Measurements from ENCODE around the gene CERT1.
"Not testable (repeated sequence)": the region's sequence is repeated elsewhere in the genome, so short reads cannot be mapped to it uniquely, and the experiment has no call there.

CERT1 gene

GRCh38 chr5:75498208-75498777 lies 13.1 kb downstream of the CERT1 start:
- Histone ChIP-seq H3K36me3 (ENCODE audit: insufficient read depth, low read length) (peaks cover 36% of the 10 kb centered on the region), H3K27me3 (ENCODE audit: insufficient read depth, low read length, poor library complexity, severe bottlenecking) (no peaks in the 10 kb centered on the region), H3K9me2 (replicated peaks; ENCODE audit: low read depth, low read length) (no peaks in the 10 kb centered on the region), H3K4me1 (ENCODE audit: insufficient read depth, low read length, poor library complexity, severe bottlenecking) (peaks cover 25% of the 10 kb centered on the region), H3F3A (ENCODE audit: low read depth) (no peaks in the 10 kb centered on the region), H3K4me2 (ENCODE audit: low read depth, low read length, poor library complexity, severe bottlenecking) (no peak overlapping the region), H3K79me2 (ENCODE audit: insufficient read depth, low read length) (peaks cover 47% of the 10 kb centered on the region), H3K4me3 (ENCODE audit: low read length, poor library complexity, severe bottlenecking) (no peak overlapping the region), H3K9ac (ENCODE audit: low read depth, low read length, poor library complexity, severe bottlenecking) (no peak overlapping the region), H4K20me1 (ENCODE audit: insufficient read depth, low read length, poor library complexity, severe bottlenecking) (peaks cover 22% of the 10 kb centered on the region), H3K9me3 (ENCODE audit: insufficient read depth, low read depth, low read length) (0 out of 2 replicates have a peak, but pooled peaks cover 3% of the 10 kb centered on the region), H2AFZ (ENCODE audit: low read length) (no peak overlapping the region)
- TF ChIP-seq CTCF (conservative IDR thresholded peaks at IDR 0.05; ENCODE audit: low read length) (no peak), EZH2phosphoT487 (IDR thresholded peaks at IDR 0.05; ENCODE audit: borderline replicate concordance) (no peak)

DNA sequence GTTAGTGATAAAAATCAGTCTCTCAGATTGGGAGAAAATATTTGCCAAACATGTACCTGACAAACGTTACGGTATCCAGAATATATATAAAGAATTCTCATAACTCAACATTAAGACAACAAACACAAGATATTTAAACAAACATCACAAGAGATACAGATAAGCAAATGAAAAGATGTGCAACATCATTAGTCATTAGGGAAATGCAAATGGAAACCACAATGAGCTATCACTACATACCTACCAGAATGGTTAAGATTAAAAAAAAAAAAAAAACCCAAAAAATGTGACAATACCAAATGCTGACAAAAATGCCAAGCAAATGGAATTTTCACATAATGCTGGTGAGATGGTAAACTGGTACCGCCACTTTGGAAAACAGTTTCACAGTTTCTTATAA lies 15.4 kb downstream of the CERT1 start:
- Histone ChIP-seq H3K9ac (ENCODE audit: low read depth, low read length, poor library complexity, severe bottlenecking) (no peak overlapping the region), H3K9me3 (ENCODE audit: insufficient read depth, low read depth, low read length) (0 out of 2 replicates have a peak, but pooled peaks cover 3% of the 10 kb centered on the region), H3K27me3 (ENCODE audit: insufficient read depth, low read length, poor library complexity, severe bottlenecking) (no peaks in the 10 kb centered on the region), H3F3A (ENCODE audit: low read depth) (0 out of 2 replicates have a peak, but pooled peaks cover 4% of the 10 kb centered on the region), H3K36me3 (ENCODE audit: insufficient read depth, low read length) (peaks cover 47% of the 10 kb centered on the region), H3K4me3 (ENCODE audit: low read length, poor library complexity, severe bottlenecking) (no peak overlapping the region), H3K9me2 (replicated peaks; ENCODE audit: low read depth, low read length) (no peaks in the 10 kb centered on the region), H3K79me2 (ENCODE audit: insufficient read depth, low read length) (peaks cover 27% of the 10 kb centered on the region), H3K4me1 (ENCODE audit: insufficient read depth, low read length, poor library complexity, severe bottlenecking) (peaks cover 14% of the 10 kb centered on the region), H4K20me1 (ENCODE audit: insufficient read depth, low read length, poor library complexity, severe bottlenecking) (peaks cover 12% of the 10 kb centered on the region), H2AFZ (ENCODE audit: low read length) (no peak overlapping the region), H3K4me2 (ENCODE audit: low read depth, low read length, poor library complexity, severe bottlenecking) (no peak overlapping the region)
- TF ChIP-seq EZH2phosphoT487 (IDR thresholded peaks at IDR 0.05; ENCODE audit: borderline replicate concordance) (no peak), CTCF (conservative IDR thresholded peaks at IDR 0.05; ENCODE audit: low read length) (no peak)

DNA sequence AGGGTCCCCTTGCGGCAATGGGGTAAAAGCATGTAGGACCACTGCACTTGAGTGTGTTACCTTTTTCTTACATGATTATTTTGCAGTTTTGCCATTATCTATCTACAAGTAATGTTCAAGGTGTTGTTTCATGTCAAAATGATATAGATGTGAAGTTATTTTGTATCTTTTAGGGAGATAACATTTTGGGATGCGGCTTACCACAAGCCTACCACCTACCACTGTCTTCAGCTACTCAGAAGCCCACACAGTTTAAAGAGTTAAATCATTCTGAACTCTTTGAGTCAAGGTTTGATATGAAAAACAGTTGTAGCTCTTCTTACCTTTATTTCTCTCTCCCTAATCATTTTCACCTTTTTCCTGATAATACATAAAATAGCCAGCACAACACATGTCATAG lies 19.8 kb downstream of the CERT1 start:
- Histone ChIP-seq H3K9me2 (replicated peaks; ENCODE audit: low read depth, low read length) (no peaks in the 10 kb centered on the region), H3K4me2 (ENCODE audit: low read depth, low read length, poor library complexity, severe bottlenecking) (no peak overlapping the region), H3F3A (ENCODE audit: low read depth) (0 out of 2 replicates have a peak, but pooled peaks cover 4% of the 10 kb centered on the region), H3K9ac (ENCODE audit: low read depth, low read length, poor library complexity, severe bottlenecking) (no peak overlapping the region), H3K36me3 (ENCODE audit: insufficient read depth, low read length) (peaks cover 18% of the 10 kb centered on the region), H3K9me3 (ENCODE audit: insufficient read depth, low read depth, low read length) (0 out of 2 replicates have a peak, but pooled peaks cover 6% of the 10 kb centered on the region), H3K4me3 (ENCODE audit: low read length, poor library complexity, severe bottlenecking) (no peak overlapping the region), H2AFZ (ENCODE audit: low read length) (no peak overlapping the region), H3K4me1 (ENCODE audit: insufficient read depth, low read length, poor library complexity, severe bottlenecking) (peaks cover 6% of the 10 kb centered on the region), H3K27me3 (ENCODE audit: insufficient read depth, low read length, poor library complexity, severe bottlenecking) (no peaks in the 10 kb centered on the region), H3K79me2 (ENCODE audit: insufficient read depth, low read length) (peaks cover 23% of the 10 kb centered on the region; the same call in 1 of the 2 replicates), H4K20me1 (ENCODE audit: insufficient read depth, low read length, poor library complexity, severe bottlenecking) (peaks cover 2% of the 10 kb centered on the region)
- no peak for TF ChIP-seq EZH2phosphoT487 (IDR thresholded peaks at IDR 0.05; ENCODE audit: borderline replicate concordance)
- no peak for TF ChIP-seq CTCF (conservative IDR thresholded peaks at IDR 0.05; ENCODE audit: low read length)

DNA sequence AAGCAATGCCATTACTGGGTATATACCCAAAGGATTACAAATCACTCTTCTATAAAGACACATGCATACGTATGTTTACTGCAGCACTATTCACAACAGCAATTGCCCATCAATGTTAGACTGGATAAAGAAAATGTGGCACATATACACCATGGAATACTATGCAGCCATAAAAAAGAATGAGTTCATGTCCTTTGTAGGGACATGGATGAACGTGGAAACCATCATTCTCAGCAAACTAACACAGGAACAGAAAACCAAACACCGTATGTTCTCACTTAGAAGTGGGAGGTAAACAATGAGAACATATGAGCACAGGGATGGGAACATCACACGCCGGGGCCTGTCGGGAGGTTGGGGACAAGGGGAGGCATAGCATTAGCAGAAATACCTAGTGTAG lies 21.6 kb downstream of the CERT1 start:
- not testable (repeated sequence) for H3K27me3 ChIP-seq (ENCODE audit: insufficient read depth, low read length, poor library complexity, severe bottlenecking); H3K9ac ChIP-seq (ENCODE audit: low read depth, low read length, poor library complexity, severe bottlenecking); H2AFZ ChIP-seq (ENCODE audit: low read length); H3K4me3 ChIP-seq (ENCODE audit: low read length, poor library complexity, severe bottlenecking); H3F3A ChIP-seq (ENCODE audit: low read depth); H3K4me1 ChIP-seq (ENCODE audit: insufficient read depth, low read length, poor library complexity, severe bottlenecking); H3K4me2 ChIP-seq (ENCODE audit: low read depth, low read length, poor library complexity, severe bottlenecking); H3K9me2 ChIP-seq (replicated peaks; ENCODE audit: low read depth, low read length)
- H3K79me2 ChIP-seq (ENCODE audit: insufficient read depth, low read length): peaks cover 30% of the 10 kb centered on the region; the same call in 1 of the 2 replicates
- H3K9me3 ChIP-seq (ENCODE audit: insufficient read depth, low read depth, low read length): 0 out of 2 replicates have a peak, but pooled peaks cover 11% of the 10 kb centered on the region
- H4K20me1 ChIP-seq (ENCODE audit: insufficient read depth, low read length, poor library complexity, severe bottlenecking): peaks cover 11% of the 10 kb centered on the region
- H3K36me3 ChIP-seq (ENCODE audit: insufficient read depth, low read length): peaks cover 15% of the 10 kb centered on the region; the same call in 1 of the 2 replicates
